ENCODE data around the gene DHRS12. TPM values are rescaled to one million over a fixed set of nuclear protein-coding genes. Genes with fewer than 3 reads are reported as not detected.
A peak's percentile ranks its signal among the peaks of the same experiment; 100 is the strongest.

The DHRS12 gene
- 1 to 10 TPM; 2.2 to 3.5 TPM for total RNA-seq

- peak; percentile 90 to 91 for ATAC-seq
- Mint-ChIP-seq H3K9me3 (no peaks in the 10 kb centered on the region), H3K4me1 (ENCODE audit: low read depth in 2 of 2) (peaks cover 25 to 31% of the 10 kb centered on the region in 2 donors), H3K36me3 (no peaks in the 10 kb centered on the region), H3K4me3 (peak within 1 kb of the TSS; percentile 97), H3K27me3 (peaks cover 0 to 2% of the 10 kb centered on the region in 2 donors), H3K27ac (peak within 1 kb of the TSS; percentile 96 to 97)
- peak; percentile 93 for DNase-seq (ENCODE audit: low spot score)
These were observed at the start of gene DHRS12 for GRCh38 chr13:51803422-51804294. DHRS12 (minus strand) TSS chr13:51804163; CDS start chr13:51799659, 4,504 bp downstream.

GRCh38 chr13:51849145-51850101 lies 45.5 kb upstream of the DHRS12 start:
- Mint-ChIP-seq H3K27me3 (peaks cover 11 to 22% of the 10 kb centered on the region in 2 donors), H3K27ac (no peak overlapping the region), H3K36me3 (no peaks in the 10 kb centered on the region), H3K4me3 (no peak overlapping the region), H3K9me3 (no peaks in the 10 kb centered on the region), H3K4me1 (ENCODE audit: low read depth in 2 of 2) (peaks cover 11 to 12% of the 10 kb centered on the region in 2 donors)
- no peak for DNase-seq (ENCODE audit: low spot score)
- ATAC-seq = peak; percentile 69 to 72

- DNase-seq (ENCODE audit: low spot score) (no peak), ATAC-seq (no peak)
- peaks cover 10 to 19% of the 10 kb centered on the region in 2 donors for H3K27me3 Mint-ChIP-seq
- no peak overlapping the region for H3K27ac Mint-ChIP-seq
- H3K36me3 Mint-ChIP-seq = no peaks in the 10 kb centered on the region
- H3K4me3 Mint-ChIP-seq = no peak overlapping the region
- H3K4me1 Mint-ChIP-seq (ENCODE audit: low read depth in 2 of 2) = peaks cover 11 to 12% of the 10 kb centered on the region in 2 donors
- H3K9me3 Mint-ChIP-seq = no peaks in the 10 kb centered on the region
These were observed 44.7 kb upstream of the DHRS12 start for GRCh38 chr13:51848674-51849073.

- Mint-ChIP-seq H3K9me3 (no peaks in the 10 kb centered on the region), H3K36me3 (no peaks in the 10 kb centered on the region), H3K27me3 (peaks cover 12 to 24% of the 10 kb centered on the region in 2 donors), H3K4me3 (no peak overlapping the region), H3K4me1 (ENCODE audit: low read depth in 2 of 2) (peaks cover 11 to 12% of the 10 kb centered on the region in 2 donors), H3K27ac (no peak overlapping the region)
- ATAC-seq (no peak), DNase-seq (ENCODE audit: low spot score) (no peak)
These were observed 42.8 kb upstream of the DHRS12 start for GRCh38 chr13:51846756-51847155.

- ATAC-seq (peak in 1 of 2 donors; percentile 41), DNase-seq (ENCODE audit: low spot score) (no peak)
- H3K27ac Mint-ChIP-seq = no peak overlapping the region
- no peaks in the 10 kb centered on the region for H3K36me3 Mint-ChIP-seq
- H3K4me1 Mint-ChIP-seq (ENCODE audit: low read depth in 2 of 2) = peaks cover 11 to 12% of the 10 kb centered on the region in 2 donors
- no peak overlapping the region for H3K4me3 Mint-ChIP-seq
- H3K9me3 Mint-ChIP-seq = no peaks in the 10 kb centered on the region
- H3K27me3 Mint-ChIP-seq = peaks cover 12 to 26% of the 10 kb centered on the region in 2 donors
These were observed 41.8 kb upstream of the DHRS12 start for GRCh38 chr13:51845574-51846318.

- Mint-ChIP-seq H3K4me1 (ENCODE audit: low read depth in 2 of 2) (peaks cover 11 to 12% of the 10 kb centered on the region in 2 donors), H3K27me3 (peaks cover 12 to 26% of the 10 kb centered on the region in 2 donors), H3K9me3 (no peaks in the 10 kb centered on the region), H3K27ac (no peak within 1 kb of the TSS), H3K36me3 (no peaks in the 10 kb centered on the region), H3K4me3 (peak within 1 kb of the TSS; percentile 16)
- peak; percentile 48 to 77 for ATAC-seq
- DNase-seq (ENCODE audit: low spot score) = no peak
These were observed 41.1 kb upstream of the DHRS12 start, which contains the start of gene TMEM272 for GRCh38 chr13:51844862-51845573. TMEM272 (minus strand) TSS chr13:51845177; CDS start chr13:51838530, 6,647 bp downstream.

GRCh38 chr13:51843529-51843928 lies 39.6 kb upstream of the DHRS12 start:
- Mint-ChIP-seq H3K4me1 (ENCODE audit: low read depth in 2 of 2) (peaks cover 6% of the 10 kb centered on the region in 2 donors), H3K9me3 (no peaks in the 10 kb centered on the region), H3K36me3 (no peaks in the 10 kb centered on the region), H3K27me3 (peaks cover 12 to 26% of the 10 kb centered on the region in 2 donors), H3K27ac (no peak overlapping the region), H3K4me3 (no peak overlapping the region)
- no peak for ATAC-seq
- no peak for DNase-seq (ENCODE audit: low spot score)

GRCh38 chr13:51841732-51842131 lies 37.8 kb upstream of the DHRS12 start:
- Mint-ChIP-seq H3K4me1 (ENCODE audit: low read depth in 2 of 2) (peaks cover 6% of the 10 kb centered on the region in 2 donors), H3K27me3 (peaks cover 12 to 26% of the 10 kb centered on the region in 2 donors), H3K27ac (no peak overlapping the region), H3K9me3 (no peaks in the 10 kb centered on the region), H3K4me3 (no peak overlapping the region), H3K36me3 (no peaks in the 10 kb centered on the region)
- ATAC-seq (no peak), DNase-seq (ENCODE audit: low spot score) (no peak)

- H3K4me1 Mint-ChIP-seq (ENCODE audit: low read depth in 2 of 2) = peaks cover 6% of the 10 kb centered on the region in 2 donors
- peaks cover 12 to 26% of the 10 kb centered on the region in 2 donors for H3K27me3 Mint-ChIP-seq
- H3K9me3 Mint-ChIP-seq = no peaks in the 10 kb centered on the region
- no peak overlapping the region for H3K27ac Mint-ChIP-seq
- DNase-seq (ENCODE audit: low spot score) (no peak), ATAC-seq (no peak)
- H3K36me3 Mint-ChIP-seq = no peaks in the 10 kb centered on the region
- H3K4me3 Mint-ChIP-seq = no peak overlapping the region
These were observed 37.0 kb upstream of the DHRS12 start for GRCh38 chr13:51840917-51841316.

GRCh38 chr13:51839711-51840540 lies 36.0 kb upstream of the DHRS12 start:
- no peak for DNase-seq (ENCODE audit: low spot score)
- H3K36me3 Mint-ChIP-seq = no peaks in the 10 kb centered on the region
- H3K27ac Mint-ChIP-seq = no peak overlapping the region
- H3K4me1 Mint-ChIP-seq (ENCODE audit: low read depth in 2 of 2) = peaks cover under 1 to 3% of the 10 kb centered on the region in 2 donors
- peaks cover 10 to 21% of the 10 kb centered on the region in 2 donors for H3K27me3 Mint-ChIP-seq
- H3K4me3 Mint-ChIP-seq = no peak overlapping the region
- no peak for ATAC-seq
- H3K9me3 Mint-ChIP-seq = no peaks in the 10 kb centered on the region

GRCh38 chr13:51838240-51838846 lies 34.4 kb upstream of the DHRS12 start:
- DNase-seq (ENCODE audit: low spot score) (no peak), ATAC-seq (no peak)
- no peaks in the 10 kb centered on the region for H3K9me3 Mint-ChIP-seq
- peaks cover 2 to 15% of the 10 kb centered on the region in 2 donors for H3K27me3 Mint-ChIP-seq
- H3K4me1 Mint-ChIP-seq (ENCODE audit: low read depth in 2 of 2) = no peaks in the 10 kb centered on the region
- no peak overlapping the region for H3K4me3 Mint-ChIP-seq
- H3K36me3 Mint-ChIP-seq = no peaks in the 10 kb centered on the region
- H3K27ac Mint-ChIP-seq = no peak overlapping the region
